ENCODE data around the gene CD55.

GRCh38 chr1:207335695-207336363 is 14.4 kb downstream of the CD55 start:
- peak in 4 of 6 experiments; percentile 8 to 31 (median 20) for TF ChIP-seq CTCF (IDR thresholded peaks at IDR 0.05)
- TF ChIP-seq POLR2A (IDR thresholded peaks at IDR 0.05), result peak in 1 of 4 donors; percentile 24
- peak; percentile 73 to 85 for TF ChIP-seq POLR2AphosphoS5 (IDR thresholded peaks at IDR 0.05)
- TF ChIP-seq EP300 (IDR thresholded peaks at IDR 0.05), result peak in 2 of 4 donors; percentile 40 to 52
